CD4-positive, alpha-beta T cell treated with Interleukin-17A for 4 hours (primary cell): ENCODE measurements around the gene LRRC17.

Source experiments
- DNase-seq: peaks from one replicate; pipeline ENCODE4 v3.0.0-alpha.2; 2020; ENCODE audit warnings: mixed read lengths

Gene LRRC17

GRCh38 chr7:102912742-102913141 is at the start of gene LRRC17:
LRRC17 (plus strand) TSS chr7:102913000; CDS start chr7:102933914, 20,914 bp downstream.
- no peak for DNase-seq

- DNase-seq, result no peak
Measured at GRCh38 chr7:102864958-102865357, 47.8 kb upstream of the LRRC17 start.

- DNase-seq, result no peak
Measured at GRCh38 chr7:102866535-102867215, 46.1 kb upstream of the LRRC17 start.

GRCh38 chr7:102869195-102869594 is 43.6 kb upstream of the LRRC17 start:
- DNase-seq, result no peak

GRCh38 chr7:102872460-102872859 is 40.3 kb upstream of the LRRC17 start:
- DNase-seq, result no peak

GRCh38 chr7:102873470-102874165 is 39.2 kb upstream of the LRRC17 start:
- no peak for DNase-seq

- no peak for DNase-seq
Measured at GRCh38 chr7:102874166-102874829, 38.5 kb upstream of the LRRC17 start.

- no peak for DNase-seq
Measured at GRCh38 chr7:102874966-102875365, 37.8 kb upstream of the LRRC17 start.

GRCh38 chr7:102875700-102876295 is 37.0 kb upstream of the LRRC17 start:
- DNase-seq, result no peak

- DNase-seq, result no peak
Measured at GRCh38 chr7:102883098-102883860, 29.5 kb upstream of the LRRC17 start.

GRCh38 chr7:102888561-102889233 is 24.1 kb upstream of the LRRC17 start:
- no peak for DNase-seq

- DNase-seq, result no peak
Measured at GRCh38 chr7:102889851-102890250, 22.9 kb upstream of the LRRC17 start.

- DNase-seq, result no peak
Measured at GRCh38 chr7:102890292-102890970, 22.4 kb upstream of the LRRC17 start.

- no peak for DNase-seq
Measured at GRCh38 chr7:102890971-102891692, 21.7 kb upstream of the LRRC17 start.

- DNase-seq, result no peak
Measured at GRCh38 chr7:102891693-102892261, 21.0 kb upstream of the LRRC17 start.

GRCh38 chr7:102892631-102893278 is 20.0 kb upstream of the LRRC17 start:
- DNase-seq, result no peak

- no peak for DNase-seq
Measured at GRCh38 chr7:102895602-102896001, 17.2 kb upstream of the LRRC17 start.

- DNase-seq, result no peak
Measured at GRCh38 chr7:102896585-102896984, 16.2 kb upstream of the LRRC17 start.

GRCh38 chr7:102897211-102897631 is 15.6 kb upstream of the LRRC17 start:
- DNase-seq, result no peak
